Rectal smooth muscle tissue (tissue), 1 donor: Measurements from ENCODE around the gene ABL1.

Experiments used
- H3K27ac ChIP-seq: one replicate; pipeline ENCODE4 v1.7.0; 2013; ENCODE audit warnings: low read depth, low read length, inconsistent platforms
- H3K27me3 ChIP-seq: one replicate; pipeline ENCODE4 v1.7.0; 2013; ENCODE audit warnings: low read length; ENCODE audit not compliant: control insufficient read depth, insufficient read depth
- H3K36me3 ChIP-seq: one replicate; pipeline ENCODE4 v1.7.0; 2013; ENCODE audit warnings: low read length; ENCODE audit not compliant: control insufficient read depth, insufficient read depth
- H3K4me1 ChIP-seq: one replicate; pipeline ENCODE4 v1.7.0; 2013; ENCODE audit warnings: low read length; ENCODE audit not compliant: control insufficient read depth, insufficient read depth
- H3K4me3 ChIP-seq: one replicate; pipeline ENCODE4 v1.7.0; 2013; ENCODE audit warnings: low read length
- H3K9ac ChIP-seq: one replicate; pipeline ENCODE4 v1.7.0; 2013; ENCODE audit warnings: low read length

ABL1 gene

GRCh38 chr9:130883479-130883878 is 48.4 kb downstream of the ABL1 start:
- no peak overlapping the region for H3K4me3 ChIP-seq
- no peaks in the 10 kb centered on the region for H3K27me3 ChIP-seq
- H3K9ac ChIP-seq, result no peak overlapping the region
- H3K27ac ChIP-seq, result no peak overlapping the region
- H3K4me1 ChIP-seq, result peaks cover 7% of the 10 kb centered on the region
- peaks cover 59% of the 10 kb centered on the region for H3K36me3 ChIP-seq

- peaks cover 7% of the 10 kb centered on the region for H3K4me1 ChIP-seq
- H3K4me3 ChIP-seq, result no peak overlapping the region
These were observed 49.1 kb downstream of the ABL1 start for GRCh38 chr9:130884111-130884531.

GRCh38 chr9:130884542-130885483 is 49.8 kb downstream of the ABL1 start:
- Histone ChIP-seq H3K27ac (peak overlapping the region; percentile 38), H3K36me3 (peaks cover 53% of the 10 kb centered on the region), H3K4me1 (peaks cover 7% of the 10 kb centered on the region), H3K27me3 (no peaks in the 10 kb centered on the region), H3K9ac (no peak overlapping the region), H3K4me3 (no peak overlapping the region)

More at GRCh38 chr9:130884111-130884531, 49.1 kb downstream of the ABL1 start:
- Histone ChIP-seq H3K27ac (no peak overlapping the region), H3K27me3 (no peaks in the 10 kb centered on the region), H3K9ac (no peak overlapping the region), H3K36me3 (peaks cover 59% of the 10 kb centered on the region)

GRCh38 chr9:130885484-130886375 is 50.7 kb downstream of the ABL1 start:
- peaks cover 7% of the 10 kb centered on the region for H3K4me1 ChIP-seq
- H3K27me3 ChIP-seq, result no peaks in the 10 kb centered on the region
- peaks cover 47% of the 10 kb centered on the region for H3K36me3 ChIP-seq
- H3K9ac ChIP-seq, result no peak overlapping the region
- H3K27ac ChIP-seq, result peak overlapping the region; percentile 38
- H3K4me3 ChIP-seq, result no peak overlapping the region

- Histone ChIP-seq H3K36me3 (peaks cover 42% of the 10 kb centered on the region), H3K9ac (no peak overlapping the region), H3K4me3 (no peak overlapping the region), H3K27ac (no peak overlapping the region), H3K27me3 (no peaks in the 10 kb centered on the region), H3K4me1 (peaks cover 7% of the 10 kb centered on the region)
These were observed 51.9 kb downstream of the ABL1 start for GRCh38 chr9:130886981-130887380.

GRCh38 chr9:130887494-130888144 is 52.6 kb downstream of the ABL1 start:
- peaks cover 7% of the 10 kb centered on the region for H3K4me1 ChIP-seq
- no peaks in the 10 kb centered on the region for H3K27me3 ChIP-seq
- no peak overlapping the region for H3K27ac ChIP-seq
- H3K36me3 ChIP-seq, result peaks cover 44% of the 10 kb centered on the region
- H3K4me3 ChIP-seq, result no peak overlapping the region
- no peak overlapping the region for H3K9ac ChIP-seq

GRCh38 chr9:130888146-130888885 is 53.3 kb downstream of the ABL1 start:
- H3K4me3 ChIP-seq, result no peak overlapping the region
- H3K36me3 ChIP-seq, result peaks cover 39% of the 10 kb centered on the region
- no peaks in the 10 kb centered on the region for H3K27me3 ChIP-seq
- peaks cover 7% of the 10 kb centered on the region for H3K4me1 ChIP-seq
- no peak overlapping the region for H3K9ac ChIP-seq
- no peak overlapping the region for H3K27ac ChIP-seq

- Histone ChIP-seq H3K27ac (no peak overlapping the region), H3K4me1 (peaks cover 17% of the 10 kb centered on the region), H3K27me3 (no peaks in the 10 kb centered on the region), H3K9ac (no peak overlapping the region), H3K36me3 (peaks cover 29% of the 10 kb centered on the region), H3K4me3 (no peak overlapping the region)
These were observed 55.1 kb downstream of the ABL1 start for GRCh38 chr9:130890124-130890523.

GRCh38 chr9:130890870-130891687 is 56.0 kb downstream of the ABL1 start:
- H3K4me1 ChIP-seq, result peaks cover 15% of the 10 kb centered on the region
- H3K27ac ChIP-seq, result no peak overlapping the region
- no peaks in the 10 kb centered on the region for H3K27me3 ChIP-seq
- no peak overlapping the region for H3K9ac ChIP-seq
- H3K4me3 ChIP-seq, result no peak overlapping the region
- peaks cover 25% of the 10 kb centered on the region for H3K36me3 ChIP-seq

GRCh38 chr9:130891688-130892476 is 56.8 kb downstream of the ABL1 start:
- no peak overlapping the region for H3K9ac ChIP-seq
- no peaks in the 10 kb centered on the region for H3K27me3 ChIP-seq
- H3K36me3 ChIP-seq, result peaks cover 22% of the 10 kb centered on the region
- no peak overlapping the region for H3K4me3 ChIP-seq
- peaks cover 15% of the 10 kb centered on the region for H3K4me1 ChIP-seq
- H3K27ac ChIP-seq, result no peak overlapping the region
